Measurements from ENCODE around the gene GLT6D1. TPM values are rescaled to one million over a fixed set of nuclear protein-coding genes. Genes with fewer than 3 reads are reported as not detected.

Gene GLT6D1
- total RNA-seq, 2 experiments from 2014 or later: not detected

DNA sequence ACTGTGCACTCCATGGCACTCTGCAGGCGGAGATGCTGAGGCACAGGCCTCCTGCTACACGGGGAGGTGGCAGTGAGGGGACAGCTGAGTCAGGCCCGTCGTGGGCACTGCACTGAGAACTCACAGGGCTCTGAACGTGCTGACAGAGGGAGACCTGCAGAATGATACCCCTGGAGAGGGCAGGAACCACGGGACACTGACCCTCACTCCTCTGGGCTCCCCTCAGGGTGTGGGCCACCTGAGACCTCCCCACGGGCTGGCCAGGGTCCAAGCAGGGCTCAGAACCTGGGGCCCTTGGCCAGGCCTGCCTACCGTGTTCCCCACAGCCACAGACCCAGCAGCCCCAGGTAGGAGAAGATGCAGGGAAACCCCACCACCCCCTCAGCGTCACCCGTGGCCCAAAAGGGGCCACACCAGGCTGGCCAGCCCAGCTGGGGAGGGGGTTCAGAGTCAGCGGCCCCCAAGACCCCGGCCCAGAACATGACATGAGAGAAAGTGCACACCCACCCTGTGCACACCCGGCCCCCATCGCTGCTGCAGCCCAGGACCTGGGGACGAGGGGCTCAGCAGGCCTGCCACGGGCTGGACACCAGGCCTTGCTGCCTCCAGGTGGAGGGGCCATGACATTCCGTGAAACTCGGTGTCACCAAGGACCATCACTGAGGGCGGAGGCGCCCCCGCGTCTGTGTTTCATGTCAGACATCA lies 30.9 kb downstream of the GLT6D1 start:
- H3K27me3 Mint-ChIP-seq: no peaks in the 10 kb centered on the region
- DNase-seq: peak; percentile 4
- H3K4me1 Mint-ChIP-seq (ENCODE audit: low read depth): no peaks in the 10 kb centered on the region
- H3K27ac Mint-ChIP-seq: no peak overlapping the region
- POLR2A ChIA-PET: no interaction called here
- intact Hi-C loops (cut with micrococcal nuclease): loop anchor here (10.0 kb wide), 1 partner anchor 356 kb away; the partner anchor contains the start of gene UBAC1
- H3K9me3 Mint-ChIP-seq: no peaks in the 10 kb centered on the region
- H3K36me3 Mint-ChIP-seq: no peaks in the 10 kb centered on the region
- CTCF ChIA-PET: no interaction called here
- H3K4me3 Mint-ChIP-seq: no peak overlapping the region

DNA sequence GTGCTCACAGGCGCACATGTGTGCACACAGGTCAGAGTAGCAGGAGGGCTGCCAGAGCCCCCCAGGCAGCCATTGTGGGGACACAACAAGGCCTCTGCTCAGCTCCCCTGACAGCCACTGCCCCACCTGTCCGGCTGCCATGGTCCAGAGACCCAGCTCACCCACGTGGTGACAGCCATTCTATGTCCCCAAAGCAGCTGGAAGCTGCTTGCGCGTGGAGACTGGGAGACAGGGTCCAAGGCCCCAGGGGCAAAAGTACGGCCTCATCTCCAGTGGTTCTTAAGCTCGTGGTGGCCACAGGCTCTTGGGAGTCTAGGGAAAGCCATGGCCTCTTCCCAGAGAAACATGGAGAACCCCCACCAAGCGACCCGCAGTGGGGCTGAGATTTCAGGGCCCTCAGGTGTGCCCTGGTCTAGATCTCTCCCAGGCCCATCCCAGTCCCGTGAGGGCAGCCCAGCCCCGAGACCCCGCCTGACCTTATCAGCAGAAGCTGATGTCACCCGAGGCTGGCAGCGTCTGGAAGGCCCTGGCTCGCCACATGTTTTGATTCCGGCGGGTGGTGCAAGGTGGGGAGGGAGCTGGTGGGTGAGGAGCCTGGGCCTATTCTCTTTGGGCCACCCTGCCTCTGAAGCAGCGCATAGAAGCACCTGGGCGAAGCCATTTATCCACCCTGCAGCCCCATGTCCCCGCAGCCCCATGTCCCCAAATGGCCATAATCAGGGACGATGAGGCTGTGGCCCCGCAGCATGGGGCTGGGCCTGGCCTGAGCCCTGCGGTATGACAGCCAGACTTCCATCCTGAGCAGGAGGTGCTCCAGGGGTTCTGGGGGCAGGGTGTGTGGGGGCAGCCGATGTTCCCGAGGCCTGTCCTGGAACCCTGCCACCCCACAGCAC lies 31.7 kb downstream of the GLT6D1 start:
- no peak overlapping the region for H3K27ac Mint-ChIP-seq
- H3K9me3 Mint-ChIP-seq: no peaks in the 10 kb centered on the region
- no peak overlapping the region for H3K4me3 Mint-ChIP-seq
- ChIA-PET POLR2A (no interaction called here), CTCF (no interaction called here)
- intact Hi-C loops (cut with micrococcal nuclease): loop anchor here (10.0 kb wide), 1 partner anchor 357 kb away; the partner anchor contains the start of gene UBAC1
- peaks cover 5% of the 10 kb centered on the region for H3K27me3 Mint-ChIP-seq
- H3K36me3 Mint-ChIP-seq: no peaks in the 10 kb centered on the region
- peak; percentile 2 for DNase-seq
- H3K4me1 Mint-ChIP-seq (ENCODE audit: low read depth): no peaks in the 10 kb centered on the region

DNA sequence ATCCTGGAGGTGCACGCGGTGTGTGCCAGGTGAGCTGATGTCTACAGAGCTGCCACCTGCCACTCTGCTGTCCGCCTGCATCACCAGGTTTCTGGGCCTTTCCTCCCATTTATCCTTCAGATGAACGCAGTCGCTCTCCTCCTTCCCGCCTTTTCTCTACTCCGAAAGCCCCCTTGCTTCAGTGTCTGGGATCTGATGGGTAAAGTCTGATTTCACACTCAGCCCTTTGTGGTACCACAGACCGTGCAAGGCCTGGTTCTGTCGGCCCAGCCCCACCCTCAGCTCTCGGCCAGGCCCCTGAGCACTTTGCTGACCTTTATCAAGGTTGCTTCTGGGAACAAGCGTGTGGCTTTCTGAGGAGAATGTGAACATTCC lies 32.5 kb downstream of the GLT6D1 start:
- H3K9me3 Mint-ChIP-seq: no peaks in the 10 kb centered on the region

DNA sequence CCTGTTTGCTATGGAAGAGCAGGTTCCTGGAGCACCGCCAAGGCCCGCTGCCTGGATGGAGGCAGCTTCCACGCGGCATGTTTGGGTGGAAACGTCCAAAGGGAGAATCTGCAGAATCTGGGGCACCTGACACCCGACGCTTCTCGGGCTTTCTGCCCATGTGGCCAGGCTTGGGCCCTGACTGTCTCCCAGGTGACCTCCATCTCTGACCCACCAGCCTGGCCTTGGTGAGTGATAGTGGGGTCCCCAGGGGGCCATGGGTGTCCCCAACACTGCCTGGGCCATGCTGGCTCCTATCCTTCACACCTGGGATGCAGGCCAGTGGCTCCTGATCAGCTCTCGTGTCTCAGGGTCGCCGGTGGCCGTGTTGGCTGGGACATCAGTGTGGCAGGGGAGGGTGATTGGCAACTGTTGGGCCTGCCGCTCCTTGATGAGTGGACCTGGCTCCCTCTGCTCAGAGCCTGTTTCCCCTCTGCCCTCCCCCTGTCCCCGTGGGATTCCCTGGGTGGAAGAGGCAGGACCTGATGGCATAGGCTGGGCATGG lies 34.0 kb downstream of the GLT6D1 start:
- H3K36me3 Mint-ChIP-seq: no peaks in the 10 kb centered on the region
- no peak overlapping the region for H3K27ac Mint-ChIP-seq
- POLR2A ChIA-PET: no interaction called here
- intact Hi-C loops (cut with micrococcal nuclease): loop anchor here (10.0 kb wide), 1 partner anchor 359 kb away; the partner anchor contains the start of gene UBAC1
- CTCF ChIA-PET: interaction anchor here (1.4 kb wide), 1 partner anchor 10 kb away, joined by 4 read pairs; no protein-coding TSS in a partner anchor
- H3K4me3 Mint-ChIP-seq: no peak overlapping the region
- DNase-seq: peak; percentile 5
- H3K4me1 Mint-ChIP-seq (ENCODE audit: low read depth): no peaks in the 10 kb centered on the region
- no peaks in the 10 kb centered on the region for H3K9me3 Mint-ChIP-seq
- peaks cover 8% of the 10 kb centered on the region for H3K27me3 Mint-ChIP-seq

More for the DNA sequence above, 32.5 kb downstream of the GLT6D1 start:
- Mint-ChIP-seq H3K27ac (no peak overlapping the region), H3K4me1 (ENCODE audit: low read depth) (no peaks in the 10 kb centered on the region), H3K4me3 (no peak overlapping the region), H3K27me3 (peaks cover 5% of the 10 kb centered on the region), H3K36me3 (no peaks in the 10 kb centered on the region)
- ChIA-PET POLR2A (no interaction called here), CTCF (no interaction called here)
- DNase-seq: peak; percentile 5
- intact Hi-C loops (cut with micrococcal nuclease): loop anchor here (10.0 kb wide), 1 partner anchor 358 kb away; the partner anchor contains the start of gene UBAC1

DNA sequence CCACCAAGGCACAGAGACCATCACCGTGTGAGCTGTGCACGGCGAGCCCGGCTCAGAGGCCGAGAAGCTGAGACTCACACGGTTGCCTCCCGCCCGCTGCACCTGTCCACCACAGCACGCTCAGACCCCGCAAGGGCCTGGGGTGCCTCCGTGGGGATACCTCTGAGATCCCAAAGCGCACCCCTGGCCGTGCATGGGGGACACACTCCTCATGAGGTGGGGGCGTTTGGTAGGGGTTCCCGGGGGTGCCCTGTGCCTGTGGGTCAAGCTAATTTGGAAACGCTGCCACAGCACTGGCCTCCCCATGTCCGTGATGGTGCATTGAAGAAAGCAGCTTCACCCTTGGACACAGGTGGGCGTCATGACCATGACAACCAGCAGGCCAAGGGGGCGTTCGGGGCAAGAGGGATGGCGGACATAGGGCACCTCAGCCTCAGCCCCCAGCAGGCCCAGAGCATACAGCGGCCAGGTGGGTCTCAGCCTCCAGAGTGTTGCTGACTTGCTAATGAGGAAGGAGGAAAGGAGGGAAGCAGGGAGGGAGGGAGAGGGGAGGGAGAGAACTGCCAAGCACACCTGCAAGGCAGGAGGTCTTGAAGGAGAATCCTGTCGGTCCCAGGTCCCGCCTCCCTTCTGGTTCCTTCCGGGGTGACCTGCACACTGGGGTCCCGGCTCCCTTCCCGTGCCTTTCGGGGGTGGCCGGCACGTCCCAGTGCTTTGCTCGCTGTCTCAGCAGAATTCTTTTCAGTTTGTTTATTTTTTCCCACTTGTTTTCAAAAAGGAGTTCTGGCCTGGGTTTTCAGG lies 34.7 kb downstream of the GLT6D1 start:
- Mint-ChIP-seq H3K4me1 (ENCODE audit: low read depth) (no peaks in the 10 kb centered on the region), H3K36me3 (no peaks in the 10 kb centered on the region), H3K9me3 (no peaks in the 10 kb centered on the region), H3K27me3 (peaks cover 10% of the 10 kb centered on the region), H3K4me3 (no peak overlapping the region), H3K27ac (no peak overlapping the region)
- POLR2A ChIA-PET: no interaction called here
- CTCF ChIA-PET: interaction anchor here (1.4 kb wide), 1 partner anchor 11 kb away, joined by 4 read pairs; no protein-coding TSS in a partner anchor
- peak; percentile 7 for DNase-seq
- intact Hi-C loops (cut with micrococcal nuclease): loop anchor here (10.0 kb wide), 1 partner anchor 360 kb away; the partner anchor contains the start of gene UBAC1

DNA sequence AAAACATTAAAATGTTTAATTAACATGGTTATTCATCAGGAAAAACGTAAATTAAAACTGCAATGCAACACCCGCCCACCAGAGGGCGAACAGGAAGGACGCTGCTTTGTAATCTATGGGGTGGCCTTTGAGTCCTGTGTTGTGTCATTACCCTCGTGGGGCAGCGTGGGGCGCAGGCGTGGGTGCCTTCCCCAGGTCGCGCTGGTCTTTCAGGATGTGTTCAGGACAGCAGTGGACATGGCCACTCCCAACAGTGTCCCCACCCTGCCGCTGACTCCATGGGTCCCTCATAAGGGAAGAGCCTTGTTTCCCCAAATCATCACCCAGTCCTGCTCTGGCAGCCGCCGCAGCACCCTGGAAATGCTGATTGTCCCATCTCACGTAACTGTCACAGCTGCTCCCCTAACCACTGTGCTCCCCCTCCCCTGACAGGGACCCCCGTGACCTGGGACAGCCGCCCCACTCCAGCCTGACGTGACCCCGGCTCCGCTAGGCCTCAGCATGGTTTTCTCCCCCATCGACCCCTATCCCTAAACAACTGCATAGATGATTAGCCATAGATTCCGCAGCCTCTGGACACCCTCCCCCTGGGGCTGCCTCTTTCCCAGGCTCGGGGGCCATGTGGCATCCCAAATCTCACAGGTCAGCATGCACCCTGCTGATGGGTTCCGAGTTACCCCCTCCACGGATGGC lies 36.4 kb downstream of the GLT6D1 start:
- CTCF ChIA-PET: interaction anchor here (0.6 to 1.1 kb wide), 6 partner anchors 7 to 520 kb away, joined by 3 to 4 read pairs (median 3); no protein-coding TSS in a partner anchor
- H3K27ac Mint-ChIP-seq: no peak overlapping the region
- POLR2A ChIA-PET: no interaction called here
- H3K4me1 Mint-ChIP-seq (ENCODE audit: low read depth): no peaks in the 10 kb centered on the region
- no peaks in the 10 kb centered on the region for H3K9me3 Mint-ChIP-seq
- H3K27me3 Mint-ChIP-seq: peaks cover 12% of the 10 kb centered on the region
- DNase-seq: peak; percentile 66
- H3K36me3 Mint-ChIP-seq: no peaks in the 10 kb centered on the region
- no peak overlapping the region for H3K4me3 Mint-ChIP-seq
- intact Hi-C loops (cut with micrococcal nuclease): loop anchor here (10.0 kb wide), 1 partner anchor 362 kb away; the partner anchor contains the start of gene UBAC1

DNA sequence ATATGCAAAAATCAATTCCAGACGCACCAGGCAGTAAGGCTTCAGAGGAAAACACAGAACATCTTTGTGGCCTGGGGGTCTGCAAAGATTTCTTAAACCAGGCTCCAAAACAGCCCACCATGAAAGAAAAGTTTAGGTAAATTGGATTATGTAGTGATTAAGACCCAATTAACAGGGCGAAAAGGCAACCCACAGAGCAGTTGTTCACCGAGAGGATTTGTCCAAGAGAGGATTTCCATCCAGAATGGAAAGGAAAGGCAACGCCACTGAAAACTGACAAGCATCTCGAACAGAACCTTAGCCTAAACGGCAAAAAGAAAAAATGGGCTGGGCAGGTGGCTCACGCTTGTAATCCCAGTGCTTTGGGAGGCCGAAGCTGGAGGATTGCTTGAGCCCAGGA lies 37.4 kb downstream of the GLT6D1 start:
- Mint-ChIP-seq H3K27me3 (peaks cover 12% of the 10 kb centered on the region), H3K36me3 (no peaks in the 10 kb centered on the region), H3K4me3 (no peak overlapping the region), H3K4me1 (ENCODE audit: low read depth) (no peaks in the 10 kb centered on the region), H3K27ac (no peak overlapping the region), H3K9me3 (no peaks in the 10 kb centered on the region)
- POLR2A ChIA-PET: no interaction called here
- DNase-seq: no peak
- CTCF ChIA-PET: interaction anchor here (0.7 kb wide), 1 partner anchor 15 kb away, joined by 4 read pairs; no protein-coding TSS in a partner anchor
- intact Hi-C loops (cut with micrococcal nuclease): loop anchor here (10.0 kb wide), 1 partner anchor 363 kb away; the partner anchor contains the start of gene UBAC1

DNA sequence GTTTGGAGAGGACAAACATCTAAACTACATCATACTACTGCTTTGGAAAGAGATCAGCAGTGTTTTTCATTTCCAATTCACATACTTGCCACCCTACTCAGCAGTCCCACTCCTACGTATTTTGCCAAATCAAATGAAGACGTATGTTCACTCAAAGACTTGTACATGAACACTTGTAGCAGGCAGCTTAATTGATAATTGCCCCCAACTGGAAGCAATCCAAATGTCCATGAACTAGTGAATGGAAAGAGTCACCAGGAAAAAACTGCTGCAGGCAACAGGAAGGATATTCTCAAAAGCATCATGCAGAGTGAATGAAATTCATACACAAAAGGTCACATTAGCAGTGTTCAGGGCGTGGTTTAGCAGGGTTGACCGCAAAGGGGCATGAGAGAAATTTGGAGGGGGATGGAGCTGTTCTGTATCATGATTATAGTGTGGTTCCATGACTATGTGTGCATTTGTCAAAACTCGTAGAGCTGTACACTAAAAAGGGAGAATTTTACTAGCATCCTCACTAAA lies 39.0 kb downstream of the GLT6D1 start:
- POLR2A ChIA-PET: no interaction called here

DNA sequence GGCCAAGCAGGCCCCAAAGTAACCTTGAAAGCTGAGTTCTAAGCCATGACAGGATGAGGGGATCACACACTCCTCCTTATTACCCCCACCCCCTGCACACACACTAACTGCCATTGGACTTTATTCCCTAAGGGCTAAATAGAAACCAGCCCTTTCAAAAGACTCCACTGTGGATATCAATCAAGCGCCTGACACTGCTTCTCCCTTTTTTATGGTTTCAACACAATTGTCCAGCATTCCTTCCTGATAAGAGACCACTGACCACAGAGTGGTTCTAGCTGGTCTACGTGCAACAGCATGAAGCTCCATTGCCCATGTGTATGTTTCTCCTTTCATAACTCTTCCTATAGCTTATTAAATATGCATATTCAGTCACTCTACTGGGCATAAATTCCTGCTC lies 43.1 kb downstream of the GLT6D1 start:
- ChIA-PET POLR2A (no interaction called here), CTCF (interaction anchor here (0.9 kb wide), 1 partner anchor 7 kb away, joined by 3 read pairs; no protein-coding TSS in a partner anchor)
- H3K27ac Mint-ChIP-seq: no peak overlapping the region
- no peak overlapping the region for H3K4me3 Mint-ChIP-seq
- peaks cover 13% of the 10 kb centered on the region for H3K27me3 Mint-ChIP-seq
- DNase-seq: no peak
- H3K9me3 Mint-ChIP-seq: peaks cover 2% of the 10 kb centered on the region
- H3K4me1 Mint-ChIP-seq (ENCODE audit: low read depth): no peaks in the 10 kb centered on the region
- intact Hi-C loops (cut with micrococcal nuclease): no loop called here
- no peaks in the 10 kb centered on the region for H3K36me3 Mint-ChIP-seq

More for the DNA sequence above, 39.0 kb downstream of the GLT6D1 start:
- no peaks in the 10 kb centered on the region for H3K4me1 Mint-ChIP-seq (ENCODE audit: low read depth)
- H3K9me3 Mint-ChIP-seq: no peaks in the 10 kb centered on the region
- no peak for DNase-seq
- no peaks in the 10 kb centered on the region for H3K36me3 Mint-ChIP-seq
- H3K4me3 Mint-ChIP-seq: no peak overlapping the region
- no peak overlapping the region for H3K27ac Mint-ChIP-seq
- peaks cover 16% of the 10 kb centered on the region for H3K27me3 Mint-ChIP-seq
- intact Hi-C loops (cut with micrococcal nuclease): loop anchor here (10.0 kb wide), 1 partner anchor 364 kb away; the partner anchor contains the start of gene UBAC1
- CTCF ChIA-PET: interaction anchor here (1.3 kb wide), 1 partner anchor 96 kb away, joined by 3 read pairs; no protein-coding TSS in a partner anchor

DNA sequence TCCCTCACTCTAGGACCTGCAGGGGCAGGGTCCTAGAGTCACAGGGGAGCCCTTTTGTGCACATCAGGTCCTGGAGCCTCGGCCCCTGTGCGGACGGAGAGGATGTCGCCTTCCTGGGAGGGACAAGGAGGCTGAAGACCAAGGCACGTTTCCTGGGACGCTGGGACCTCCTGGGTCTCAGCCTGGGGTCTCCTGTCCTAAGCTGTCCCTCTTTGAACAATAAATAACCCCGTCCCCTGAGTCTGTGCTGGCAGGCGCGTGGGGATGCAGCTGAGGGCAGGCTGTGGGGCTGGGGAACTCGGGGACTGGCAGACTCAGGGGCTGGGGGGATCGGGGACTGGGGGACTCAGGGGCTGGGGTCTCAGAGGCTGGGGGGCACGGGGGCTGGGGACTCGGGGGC lies 46.7 kb downstream of the GLT6D1 start:
- DNase-seq: no peak
- POLR2A ChIA-PET: no interaction called here
- Mint-ChIP-seq H3K27ac (no peak overlapping the region), H3K4me1 (ENCODE audit: low read depth) (no peaks in the 10 kb centered on the region), H3K4me3 (no peak overlapping the region), H3K9me3 (peaks cover 2% of the 10 kb centered on the region), H3K27me3 (peaks cover 12% of the 10 kb centered on the region), H3K36me3 (no peaks in the 10 kb centered on the region)
- CTCF ChIA-PET: no interaction called here
- intact Hi-C loops (cut with micrococcal nuclease): no loop called here

DNA sequence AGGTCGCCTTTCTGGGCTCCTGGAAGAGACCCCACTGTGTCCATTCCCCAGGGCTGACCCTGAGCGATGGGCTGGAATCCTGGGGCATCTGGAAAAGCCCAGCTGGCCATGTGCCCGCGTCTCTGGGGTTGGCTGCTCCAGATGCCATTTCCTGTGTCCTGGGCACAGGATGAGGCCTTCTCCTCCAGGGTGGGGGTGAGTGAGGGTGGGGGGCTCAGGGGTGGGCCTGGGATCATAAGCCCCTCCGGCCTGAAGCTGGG lies 47.1 kb downstream of the GLT6D1 start:
- H3K27me3 Mint-ChIP-seq: peaks cover 12% of the 10 kb centered on the region
- H3K36me3 Mint-ChIP-seq: no peaks in the 10 kb centered on the region
- ChIA-PET CTCF (no interaction called here), POLR2A (no interaction called here)
- H3K4me1 Mint-ChIP-seq (ENCODE audit: low read depth): no peaks in the 10 kb centered on the region
- intact Hi-C loops (cut with micrococcal nuclease): no loop called here
- peaks cover 2% of the 10 kb centered on the region for H3K9me3 Mint-ChIP-seq
- no peak overlapping the region for H3K27ac Mint-ChIP-seq
- H3K4me3 Mint-ChIP-seq: no peak overlapping the region
- DNase-seq: no peak

Data from activated CD4-positive, alpha-beta memory T cell treated with anti-CD3 and anti-CD28 coated beads for 36 hours (primary cell).